Measurements from ENCODE around the gene MORC1.

MORC1 gene

GRCh38 chr3:109131276-109131675 lies 13.3 kb upstream of the MORC1 start:
- H3K4me3 ChIP-seq: no peak overlapping the region
- no peak overlapping the region for H3K27ac ChIP-seq
- TF ChIP-seq CTCF (IDR thresholded peaks at IDR 0.05): no peak

GRCh38 chr3:109127553-109127952 lies 9.6 kb upstream of the MORC1 start:
- DNase-seq (ENCODE audit: low spot score): no peak
- no peak overlapping the region for H3K27ac ChIP-seq
- no peak overlapping the region for H3K4me3 ChIP-seq
- no peak for TF ChIP-seq CTCF (IDR thresholded peaks at IDR 0.05)

More at GRCh38 chr3:109131276-109131675, 13.3 kb upstream of the MORC1 start:
- no peak for DNase-seq (ENCODE audit: low spot score)

- H3K4me3 ChIP-seq: no peak overlapping the region
- no peak overlapping the region for H3K27ac ChIP-seq
- DNase-seq (ENCODE audit: low spot score): no peak
- no peak for TF ChIP-seq CTCF (IDR thresholded peaks at IDR 0.05)
These were observed 8.0 kb upstream of the MORC1 start for GRCh38 chr3:109125902-109126301.

- DNase-seq (ENCODE audit: low spot score): no peak
- H3K4me3 ChIP-seq: no peak overlapping the region
- no peak overlapping the region for H3K27ac ChIP-seq
- no peak for TF ChIP-seq CTCF (IDR thresholded peaks at IDR 0.05)
These were observed 4.8 kb upstream of the MORC1 start for GRCh38 chr3:109122690-109123089.

- no peak for TF ChIP-seq CTCF (IDR thresholded peaks at IDR 0.05)
- H3K4me3 ChIP-seq: no peak overlapping the region
- no peak overlapping the region for H3K27ac ChIP-seq
- DNase-seq (ENCODE audit: low spot score): no peak
These were observed 650 bp upstream of the MORC1 start for GRCh38 chr3:109118584-109118983.

GRCh38 chr3:109116031-109116430 lies 1.9 kb downstream of the MORC1 start:
- Histone ChIP-seq H3K4me3 (no peak overlapping the region), H3K27ac (no peak overlapping the region)
- no peak for TF ChIP-seq CTCF (IDR thresholded peaks at IDR 0.05)
- no peak for DNase-seq (ENCODE audit: low spot score)

- Histone ChIP-seq H3K27ac (no peak overlapping the region), H3K4me3 (no peak overlapping the region)
- no peak for DNase-seq (ENCODE audit: low spot score)
- TF ChIP-seq CTCF (IDR thresholded peaks at IDR 0.05): no peak
These were observed 2.5 kb downstream of the MORC1 start for GRCh38 chr3:109115451-109115850.
